HG02970 (cell line): Measurements from ENCODE around the gene ASIC2.

Experiments
- ATAC-seq: cut with Tn5 transposase; IDR thresholded peaks from one replicate; pipeline ENCODE4 v1.9.1; 2021; ENCODE audit warnings: mild to moderate bottlenecking, moderate library complexity, moderate number of reproducible peaks; ENCODE audit not compliant: unreplicated experiment, low FRiP score

ASIC2 gene

DNA sequence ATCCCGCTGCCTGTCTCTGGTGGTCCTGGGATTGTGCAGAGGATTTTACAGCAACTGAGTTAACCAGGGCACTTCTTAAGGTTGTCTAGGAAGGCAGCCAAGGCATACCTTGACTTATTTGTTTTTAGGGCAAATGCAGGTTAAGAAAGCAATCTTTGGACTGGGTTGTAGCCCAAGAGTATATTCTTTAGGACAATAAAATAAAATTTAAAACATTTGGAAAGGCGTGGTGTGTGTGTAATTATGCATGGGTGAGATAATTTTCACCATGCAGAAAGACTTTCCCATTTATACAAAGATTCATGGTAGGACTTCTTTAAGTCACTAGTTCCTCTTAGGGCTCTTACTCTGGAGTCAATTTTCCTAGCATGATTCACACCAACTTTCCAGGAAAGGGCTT is 208.3 kb downstream of the ASIC2 start:
- no peak for ATAC-seq

DNA sequence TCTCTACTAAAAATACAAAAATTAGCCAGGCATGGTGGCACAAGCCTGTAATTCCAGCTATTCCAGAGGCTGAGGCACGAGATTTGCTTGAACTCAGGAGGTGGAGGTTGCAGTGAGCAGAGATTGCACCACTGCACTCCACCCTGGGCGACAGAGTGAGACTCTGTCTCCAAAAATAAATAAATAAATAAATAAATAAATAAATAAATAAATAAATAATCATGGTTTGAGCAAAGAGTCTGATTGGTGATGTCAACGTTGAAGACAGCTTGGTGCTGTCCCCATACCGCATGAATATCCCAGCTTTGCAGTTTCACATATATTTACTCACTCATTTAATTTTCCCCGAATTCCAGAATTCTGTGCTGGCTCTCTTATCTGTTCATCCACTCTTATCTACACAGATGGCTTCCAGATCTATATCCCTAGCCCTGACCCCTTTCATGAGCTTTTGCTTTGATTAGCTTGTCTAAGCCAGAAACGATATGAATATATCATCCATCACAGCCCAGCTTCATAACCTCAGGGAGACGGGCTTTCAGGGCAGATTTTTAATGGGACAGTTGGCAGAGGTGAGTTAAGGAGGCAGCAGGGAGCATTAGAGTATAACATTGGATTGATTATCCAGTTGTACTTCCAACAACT is 210.4 kb downstream of the ASIC2 start:
- ATAC-seq: no peak

DNA sequence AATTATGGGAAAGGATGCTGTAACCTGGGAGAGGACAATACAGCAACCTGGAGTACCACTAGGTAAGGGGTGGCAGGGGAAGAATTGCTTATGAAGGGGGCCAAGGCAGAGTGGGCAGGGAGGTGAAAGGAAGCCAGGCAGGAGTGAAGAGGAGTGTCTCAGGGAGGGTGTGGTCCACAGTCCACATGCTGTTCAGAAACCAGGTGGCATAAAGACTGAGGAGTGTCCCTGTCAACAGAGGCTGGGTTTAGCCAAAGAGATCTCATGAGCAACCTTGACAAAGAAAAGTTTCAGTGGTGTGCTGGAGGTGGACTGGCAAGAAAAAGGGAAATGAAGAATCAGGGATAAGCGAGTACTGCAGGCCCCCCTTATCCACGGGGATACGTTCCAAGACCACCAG is 213.0 kb downstream of the ASIC2 start:
- no peak for ATAC-seq

DNA sequence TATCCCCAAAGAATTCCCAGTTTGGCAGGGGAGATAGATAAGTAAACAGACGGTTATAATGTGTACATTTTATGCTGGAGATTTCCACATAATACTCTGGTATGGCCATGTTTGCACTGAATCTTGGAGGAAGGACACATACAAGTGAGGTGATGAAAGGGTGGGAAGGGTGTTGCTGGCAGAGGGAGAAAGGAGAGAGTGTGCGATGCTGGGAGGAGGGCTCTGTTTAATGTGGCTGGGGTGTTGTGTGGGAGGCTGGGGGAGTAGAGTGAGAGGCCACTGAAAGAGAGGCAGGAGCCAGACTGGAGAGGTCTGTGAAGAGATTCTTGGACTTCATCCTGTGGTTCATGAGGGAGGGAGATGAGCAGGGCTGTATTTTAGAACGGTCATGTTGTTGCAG is 213.9 kb downstream of the ASIC2 start:
- no peak for ATAC-seq

DNA sequence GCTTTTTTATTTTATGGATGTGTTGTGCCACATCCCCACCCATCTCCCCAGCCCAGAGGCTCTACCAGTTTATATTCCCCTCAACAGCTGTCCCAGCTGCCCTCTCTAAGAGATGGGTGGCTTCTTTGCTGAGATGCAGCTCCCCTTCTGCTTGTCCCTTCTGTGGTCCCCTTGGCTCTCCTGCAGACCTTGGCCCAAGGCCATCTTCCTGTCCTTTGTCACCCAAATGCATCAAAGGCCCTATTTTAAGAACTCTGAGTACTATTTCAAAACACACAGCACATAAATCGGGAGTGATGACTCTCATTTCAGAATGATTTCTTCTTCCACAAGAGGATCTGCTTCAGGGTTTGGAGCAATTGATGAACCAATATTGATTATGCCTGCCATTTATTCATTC is 216.1 kb downstream of the ASIC2 start:
- no peak for ATAC-seq

DNA sequence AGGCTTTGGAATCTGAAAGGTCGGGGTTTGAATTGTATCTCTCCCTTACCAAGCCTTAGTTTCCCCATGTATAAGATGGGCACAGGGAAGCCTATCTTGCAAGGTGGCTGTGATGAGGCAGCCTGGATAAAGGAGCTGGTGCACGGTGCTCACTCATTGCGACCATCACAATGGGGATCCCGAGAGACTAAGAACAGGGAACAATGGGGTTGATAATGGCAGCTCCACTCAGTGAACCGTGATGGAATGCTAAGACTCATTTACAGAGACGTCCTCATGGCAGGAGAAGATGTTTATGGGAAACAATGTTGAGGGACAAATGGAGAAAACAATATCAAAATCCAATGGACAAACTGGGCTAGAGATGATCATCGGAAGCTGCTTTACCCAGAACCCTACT is 219.7 kb downstream of the ASIC2 start:
- ATAC-seq: no peak

DNA sequence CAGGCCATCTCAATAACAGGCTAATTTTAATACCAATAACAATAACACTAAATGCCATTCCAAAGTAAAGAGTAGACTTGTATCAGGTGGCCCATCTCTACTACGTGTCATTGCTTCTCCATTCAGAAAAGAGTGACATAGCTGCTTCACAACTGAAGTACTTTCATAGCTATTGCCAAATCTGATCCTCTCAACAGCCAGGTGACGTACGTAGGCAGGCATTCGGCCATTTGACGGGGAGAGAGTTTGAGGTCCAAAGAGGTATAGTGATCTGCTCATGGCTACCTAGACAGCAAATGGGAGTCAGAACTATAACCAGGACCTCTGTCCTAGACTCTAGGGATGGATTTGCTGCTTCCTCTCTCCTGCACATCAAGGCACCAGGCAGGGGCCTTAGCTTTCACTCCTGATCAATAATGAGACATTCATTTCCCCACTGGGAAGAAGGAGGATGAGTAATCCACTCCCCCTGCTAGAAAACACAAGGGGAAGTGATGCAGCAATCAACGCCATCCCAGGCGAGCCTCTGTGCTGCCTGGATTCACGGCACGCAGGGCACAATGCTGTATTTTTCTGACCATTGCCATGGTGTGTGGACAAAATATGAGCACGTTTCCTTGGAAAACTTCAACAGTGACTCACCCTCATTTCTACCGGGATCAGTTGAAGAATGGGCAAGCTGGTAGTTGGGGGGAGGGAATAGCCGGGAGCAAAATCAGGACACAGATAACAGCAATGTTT is 220.5 kb downstream of the ASIC2 start:
- ATAC-seq: no peak

DNA sequence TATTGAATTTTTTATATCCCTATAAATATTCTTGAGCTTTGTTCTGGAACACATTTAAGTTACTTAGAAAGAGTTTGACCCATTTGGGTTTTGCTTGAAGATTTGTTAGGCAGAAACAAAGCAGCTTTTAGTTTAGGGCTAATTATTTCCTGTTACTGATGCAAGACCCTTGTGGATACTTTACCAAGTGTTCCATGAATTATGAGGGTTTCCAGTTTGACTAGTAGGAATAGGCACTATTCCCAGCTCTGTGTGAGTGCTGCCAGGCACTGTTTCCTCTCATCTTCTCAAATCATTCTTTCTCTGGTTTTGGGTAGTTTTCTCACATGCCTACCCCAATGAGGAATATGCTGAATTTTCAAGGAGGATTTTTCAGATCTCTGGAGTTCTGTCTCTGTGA is 221.4 kb downstream of the ASIC2 start:
- ATAC-seq: no peak

DNA sequence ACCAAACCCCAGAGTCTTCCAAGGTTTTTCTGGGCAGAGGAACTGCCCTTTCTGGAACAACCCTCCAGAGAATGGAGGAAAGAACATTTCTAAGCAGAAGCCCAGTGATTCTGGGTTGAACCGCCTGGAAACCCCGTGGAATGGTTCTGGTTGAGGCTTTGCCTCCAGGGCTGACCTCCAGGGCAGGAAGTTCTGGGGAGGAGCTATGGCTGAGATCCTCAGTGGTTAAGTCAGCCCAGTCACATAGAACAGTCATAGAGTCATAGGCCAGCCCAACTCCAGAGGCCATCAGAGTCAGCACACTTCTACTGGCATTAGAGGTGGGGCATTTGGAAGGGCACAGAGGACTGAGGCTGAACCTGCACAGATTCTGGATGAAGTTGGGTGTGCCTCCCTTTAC is 235.5 kb downstream of the ASIC2 start:
- ATAC-seq: no peak

DNA sequence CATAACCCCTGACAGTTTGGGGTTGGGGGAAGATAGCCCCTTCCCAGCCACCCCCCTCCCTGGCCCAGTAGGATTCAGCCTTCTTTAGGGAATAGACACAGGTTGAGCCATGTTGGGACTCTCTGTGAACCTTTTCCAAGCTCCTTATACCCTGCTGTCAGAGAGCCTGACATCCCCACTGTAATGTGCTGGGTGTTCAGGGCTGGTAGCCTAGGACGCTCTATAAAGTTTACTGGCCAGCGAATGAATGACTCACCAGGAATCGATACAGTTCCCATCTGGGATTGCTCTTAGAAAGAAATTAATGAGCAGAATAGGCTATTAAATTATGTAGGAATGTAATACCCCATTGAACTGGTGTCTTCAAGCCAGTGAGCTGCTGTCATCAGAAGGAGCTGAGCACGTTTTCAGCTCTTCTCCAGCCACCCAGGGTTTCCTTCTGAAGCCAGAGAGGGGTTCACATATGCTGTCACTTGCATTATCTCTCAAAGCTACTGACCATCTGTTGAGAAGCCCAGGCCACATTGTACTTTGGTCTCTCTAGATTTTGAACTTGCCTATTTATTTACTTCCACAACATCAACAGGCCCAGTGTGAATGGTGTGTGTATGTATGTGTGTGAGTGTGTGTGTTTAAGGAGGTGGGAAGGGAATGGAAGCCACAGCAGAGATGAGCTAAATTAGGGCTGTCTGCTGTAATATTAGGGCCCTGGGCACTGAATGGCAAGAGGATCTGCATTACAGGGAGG is 236.5 kb downstream of the ASIC2 start:
- no peak for ATAC-seq

DNA sequence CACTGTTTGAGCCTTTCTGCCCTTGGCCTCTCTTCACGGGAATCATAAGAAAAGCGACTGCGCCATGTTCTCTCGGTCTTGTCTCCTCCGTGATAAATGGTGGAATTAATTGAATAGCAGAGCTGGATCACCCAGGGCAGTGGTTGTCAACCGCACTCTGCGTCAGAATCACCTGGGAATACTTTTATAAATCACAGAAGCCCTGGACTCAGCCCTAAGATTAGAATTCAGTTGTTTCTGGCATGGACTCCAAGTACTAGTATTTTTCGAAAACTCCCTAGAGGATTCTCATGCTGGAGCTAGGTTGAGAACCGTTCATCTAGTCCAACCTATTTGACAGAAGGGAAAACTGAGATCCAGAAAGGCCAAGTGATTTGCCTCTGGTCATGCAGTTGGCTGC is 237.3 kb downstream of the ASIC2 start:
- no peak for ATAC-seq

DNA sequence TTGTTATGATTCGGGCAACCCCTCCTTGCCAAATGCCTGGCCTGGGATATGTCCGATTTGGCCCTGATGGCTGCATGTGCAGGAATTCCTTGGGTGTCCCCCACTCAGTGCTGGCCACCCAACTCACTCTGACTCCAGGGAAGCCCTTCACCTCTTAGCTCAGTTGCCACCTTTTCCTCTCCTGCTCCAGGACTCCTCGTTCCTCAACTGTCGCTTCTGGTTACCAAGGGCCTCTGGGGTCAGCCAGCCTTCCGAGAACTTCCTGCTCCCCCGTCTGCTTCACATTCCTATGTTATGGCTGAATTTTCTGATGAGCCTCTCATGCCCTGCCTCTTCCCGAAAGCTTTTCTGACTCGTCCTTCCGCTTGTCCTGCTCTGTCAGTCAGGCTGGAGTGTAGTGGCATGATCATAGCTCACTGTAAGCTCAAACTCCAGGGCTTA is 237.9 kb downstream of the ASIC2 start:
- ATAC-seq: no peak

DNA sequence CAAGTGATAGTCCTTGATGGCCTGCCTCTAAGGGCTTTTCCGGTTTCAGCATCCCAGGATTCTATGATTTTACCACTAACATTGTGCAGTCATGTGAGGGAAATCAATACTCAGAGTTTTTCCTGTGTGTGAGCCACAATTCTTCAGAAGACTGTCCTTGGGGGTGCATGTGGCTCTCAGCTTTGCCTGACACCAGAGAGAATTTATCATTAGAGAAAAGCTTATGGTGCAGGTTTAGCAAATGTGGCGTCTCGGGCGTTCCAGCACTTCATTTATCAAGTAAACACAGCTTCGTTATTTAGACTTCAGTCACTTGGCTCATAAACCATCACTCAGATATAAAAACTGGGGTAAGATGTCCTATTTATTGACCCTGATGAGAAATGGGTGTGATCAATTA is 238.7 kb downstream of the ASIC2 start:
- ATAC-seq: no peak

DNA sequence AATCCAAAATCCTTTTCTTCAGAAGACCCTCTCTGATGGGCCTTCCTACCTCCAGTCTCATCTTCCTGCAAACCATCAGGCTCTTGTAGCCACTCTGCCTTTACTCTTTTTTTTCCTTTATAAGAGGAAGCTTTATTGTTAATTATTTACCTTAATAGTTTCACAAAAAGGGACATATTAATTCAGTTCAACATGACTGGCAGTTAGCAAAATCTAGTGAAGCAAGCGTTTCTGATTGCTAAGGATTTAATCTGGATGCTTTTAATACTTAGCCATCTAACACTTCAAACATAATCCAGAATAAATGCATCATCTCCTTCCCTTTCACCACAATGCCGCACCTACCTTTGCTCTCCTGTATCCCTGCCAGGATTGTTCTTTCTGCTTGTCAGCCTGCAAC is 239.4 kb downstream of the ASIC2 start:
- no peak for ATAC-seq

DNA sequence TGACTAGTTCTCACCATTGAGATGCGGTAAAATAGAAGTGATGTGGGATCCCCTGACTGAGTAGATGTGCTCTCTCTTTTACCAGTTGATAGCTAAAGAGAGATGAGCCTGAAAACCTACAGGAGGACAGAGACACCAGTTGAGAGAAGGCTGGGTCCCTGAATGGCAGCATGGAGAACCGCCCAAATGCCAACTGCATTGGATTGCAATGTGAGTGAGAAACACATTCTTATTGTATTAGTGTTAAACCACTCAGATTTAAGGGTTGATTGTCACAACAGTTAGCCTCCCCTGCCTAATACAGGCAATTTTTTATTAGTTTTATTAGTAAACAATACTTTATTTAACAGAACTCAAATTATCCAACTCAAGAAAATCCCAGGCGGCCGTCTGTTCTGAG is 240.2 kb downstream of the ASIC2 start:
- ATAC-seq: no peak

DNA sequence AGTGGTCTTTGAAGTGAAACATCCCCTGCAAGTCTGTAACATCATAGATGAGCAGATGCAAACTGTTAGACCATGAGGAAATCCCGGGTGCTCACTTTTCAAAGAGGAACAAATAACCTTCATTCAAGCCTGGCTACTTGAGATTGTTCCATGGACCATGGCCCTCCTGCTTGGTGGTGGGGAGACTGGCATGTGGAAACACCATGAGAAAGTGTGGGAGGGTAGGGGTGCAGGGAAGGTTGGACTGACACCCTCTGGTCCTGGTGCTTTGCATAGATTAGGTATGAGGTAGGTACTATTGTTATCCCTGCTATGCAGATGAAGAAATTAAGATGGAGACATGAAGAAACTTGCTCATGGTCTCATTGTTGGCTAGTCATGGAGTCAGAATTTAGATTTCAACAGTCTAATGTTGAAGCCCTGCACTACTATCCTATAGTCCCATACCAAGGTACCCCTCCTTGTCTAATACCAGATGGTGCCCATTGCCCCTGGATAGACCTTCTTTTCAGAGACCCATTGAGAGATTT is 242.4 kb downstream of the ASIC2 start:
- no peak for ATAC-seq

DNA sequence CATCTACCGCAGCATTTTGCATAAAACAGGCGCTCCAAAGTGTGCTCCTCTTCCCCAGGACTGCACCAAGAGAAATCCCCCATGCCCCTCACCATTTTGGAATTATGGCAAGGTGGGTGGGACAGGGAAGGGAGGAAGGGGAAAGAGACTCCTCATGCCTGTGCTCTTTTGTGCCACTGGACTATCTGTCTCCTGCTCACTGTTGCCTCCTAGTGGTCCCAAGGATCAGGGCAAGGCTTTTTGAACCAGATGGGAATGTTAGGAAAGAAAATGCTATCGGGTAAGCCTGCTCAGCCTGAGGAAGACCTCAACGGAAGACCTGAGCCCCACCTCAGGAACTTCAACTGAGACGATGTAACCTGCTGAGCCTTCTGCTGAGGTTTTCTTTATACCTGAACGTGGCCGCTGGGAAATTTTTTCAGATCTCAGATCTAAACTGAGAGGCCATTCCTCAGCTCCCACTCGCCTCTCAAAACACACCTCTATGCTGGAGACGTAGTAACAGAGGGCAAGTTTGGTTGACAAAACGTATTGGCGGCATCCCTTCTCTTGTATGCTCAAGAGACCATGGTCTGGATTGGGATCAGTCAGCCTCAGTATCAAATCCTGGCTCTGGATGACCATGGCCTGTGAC is 243.2 kb downstream of the ASIC2 start:
- no peak for ATAC-seq

DNA sequence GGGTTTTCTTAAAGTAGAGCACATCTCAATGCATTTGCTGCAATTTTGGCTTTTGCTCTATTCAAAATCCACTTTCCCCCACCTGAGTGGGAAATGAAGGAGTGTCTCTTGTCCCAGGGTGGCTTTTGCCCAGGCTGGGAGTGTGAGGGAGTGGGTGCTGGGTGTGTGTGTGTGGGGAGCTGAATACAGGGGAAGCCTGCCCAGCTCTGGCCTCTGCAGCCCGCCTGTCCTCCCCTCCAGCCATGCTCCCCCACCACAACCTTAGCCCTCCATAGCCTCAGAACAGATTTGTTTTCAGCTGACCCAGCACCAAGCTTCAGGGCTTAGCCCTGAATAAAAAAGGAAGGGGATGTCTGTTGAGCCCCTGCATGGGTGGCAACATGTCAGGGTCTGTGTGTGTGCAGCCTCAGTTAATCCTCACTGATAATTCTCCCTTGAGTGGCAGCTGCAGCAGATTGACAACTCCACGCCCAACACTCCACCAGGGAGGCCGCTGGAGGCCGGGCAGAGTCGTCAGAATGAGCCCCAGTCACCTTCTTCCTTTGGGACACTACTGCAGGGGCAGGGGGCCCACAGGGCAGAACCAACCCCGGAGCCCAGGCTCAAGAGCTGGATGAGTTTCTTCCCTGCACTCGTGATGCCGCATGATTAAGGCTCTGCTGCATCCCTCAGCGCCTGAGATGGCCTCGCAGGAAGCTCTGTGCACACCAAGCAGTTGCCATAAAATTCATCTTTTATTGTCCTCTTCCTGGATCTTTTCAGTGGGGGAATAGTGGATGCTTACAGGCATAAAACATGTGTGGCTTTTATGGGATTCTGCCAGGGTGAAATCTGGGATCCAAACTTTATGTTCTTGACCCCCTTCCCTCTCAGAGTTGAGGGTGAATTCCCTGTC is 246.5 kb downstream of the ASIC2 start:
- no peak for ATAC-seq

DNA sequence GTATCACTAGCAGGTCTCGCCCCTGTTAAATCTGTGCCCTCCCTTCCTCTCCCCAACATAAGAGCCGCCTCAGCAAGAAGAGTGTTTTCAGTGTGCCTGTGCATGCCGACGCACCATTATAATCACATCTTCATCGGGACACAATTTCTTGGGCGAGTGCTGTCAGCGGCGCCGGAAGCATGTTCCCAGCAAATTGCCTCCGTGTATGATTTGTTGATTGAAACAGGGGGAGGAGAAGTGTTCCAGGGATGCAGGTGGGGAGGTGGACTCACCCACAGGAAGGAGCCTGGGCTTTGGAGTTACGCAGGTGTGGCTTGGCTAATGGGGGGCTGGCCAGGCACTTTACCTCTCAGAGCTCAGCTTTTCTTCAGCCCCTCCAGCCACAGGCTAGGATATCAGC is 247.9 kb downstream of the ASIC2 start:
- ATAC-seq: no peak

DNA sequence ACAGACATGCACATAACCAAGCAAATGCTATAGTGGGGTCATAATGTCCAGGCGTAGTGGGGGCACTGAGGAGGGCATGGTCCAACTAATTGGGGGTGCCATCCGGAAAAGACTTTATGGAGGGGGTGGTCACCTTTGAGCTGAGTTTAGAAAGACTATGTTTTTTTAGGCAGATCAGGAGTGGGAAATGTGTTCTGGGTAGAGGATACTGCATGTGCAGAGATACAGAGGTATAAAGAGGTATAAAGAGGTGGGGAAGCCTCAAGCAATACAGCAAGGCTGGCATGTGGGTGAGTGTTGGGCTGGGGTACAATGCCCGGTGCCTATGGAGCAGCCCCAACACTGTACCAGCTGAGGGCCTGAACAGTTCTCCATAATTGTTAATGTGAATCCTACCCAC is 248.3 kb downstream of the ASIC2 start:
- no peak for ATAC-seq
